ENCODE results near the gene GTF2IRD1.
"Not testable (repeated sequence)": the region's sequence is repeated elsewhere in the genome, so short reads cannot be mapped to it uniquely, and the experiment has no call there.

Gene GTF2IRD1

GRCh38 chr7:74466196-74466813, 12.6 kb downstream of the GTF2IRD1 start:
- no peak for DNase-seq

- no peak for DNase-seq
These were observed 14.2 kb downstream of the GTF2IRD1 start for GRCh38 chr7:74467876-74468275.

GRCh38 chr7:74470504-74470903, 16.8 kb downstream of the GTF2IRD1 start:
- no peak for DNase-seq

- DNase-seq, result no peak
These were observed 19.4 kb downstream of the GTF2IRD1 start for GRCh38 chr7:74473116-74473515.

- no peak for DNase-seq
These were observed 20.7 kb downstream of the GTF2IRD1 start for GRCh38 chr7:74474271-74474865.

- DNase-seq, result no peak
These were observed 21.7 kb downstream of the GTF2IRD1 start for GRCh38 chr7:74475243-74475986.

- no peak for DNase-seq
These were observed 22.3 kb downstream of the GTF2IRD1 start for GRCh38 chr7:74475987-74476350.

- no peak for DNase-seq
These were observed 22.9 kb downstream of the GTF2IRD1 start for GRCh38 chr7:74476626-74477025.

- DNase-seq, result no peak
These were observed 25.0 kb downstream of the GTF2IRD1 start for GRCh38 chr7:74478671-74479065.

- DNase-seq, result no peak
These were observed 25.5 kb downstream of the GTF2IRD1 start for GRCh38 chr7:74479066-74479781.

- peak; percentile 81 for DNase-seq
These were observed 26.5 kb downstream of the GTF2IRD1 start for GRCh38 chr7:74479961-74480829.

- DNase-seq, result no peak
These were observed 27.2 kb downstream of the GTF2IRD1 start for GRCh38 chr7:74480861-74481417.

GRCh38 chr7:74481458-74482196, 27.9 kb downstream of the GTF2IRD1 start:
- DNase-seq, result no peak

GRCh38 chr7:74482197-74482467, 28.4 kb downstream of the GTF2IRD1 start:
- DNase-seq, result no peak

GRCh38 chr7:74482629-74483401, 29.1 kb downstream of the GTF2IRD1 start:
- DNase-seq, result no peak

GRCh38 chr7:74483402-74484336, 30.0 kb downstream of the GTF2IRD1 start:
- no peak for DNase-seq

GRCh38 chr7:74485611-74486010, 31.9 kb downstream of the GTF2IRD1 start:
- DNase-seq, result no peak

GRCh38 chr7:74488518-74489030, 34.9 kb downstream of the GTF2IRD1 start:
- not testable (repeated sequence) for DNase-seq
